HEK293 (cell line): ENCODE results near the gene KLHDC3.

Experiments used
- ZBTB17 ChIP-seq: fragments of 450-650 bp; formaldehyde crosslinking; IDR thresholded peaks from 2 replicates; pipeline ENCODE4 v1.5.1; 2016; ENCODE audit warnings: missing biosample characterization, missing genetic modification characterization
- ZNF274 ChIP-seq, 2 experiments: fragments of 200-500 bp in 1 of 2; fragments of 450-650 bp in 1 of 2; sonication (Bioruptor generic) in 1 of 2; formaldehyde crosslinking in 1 of 2; IDR thresholded peaks; 2 replicates each; pipeline versions ENCODE4 v1.5.1 to v1.6.1; 2014 to 2016; ENCODE audit warnings: borderline replicate concordance in 1 of 2, inconsistent platforms in 1 of 2, low read length in 1 of 2, missing biosample characterization in 1 of 2, missing genetic modification characterization in 1 of 2
- TF ChIP-seq, protein P1 (sequence below): fragments of 450-650 bp; formaldehyde crosslinking; IDR thresholded peaks from 2 replicates; pipeline ENCODE4 v1.5.1; 2016; ENCODE audit warnings: missing biosample characterization, missing genetic modification characterization

DNA sequence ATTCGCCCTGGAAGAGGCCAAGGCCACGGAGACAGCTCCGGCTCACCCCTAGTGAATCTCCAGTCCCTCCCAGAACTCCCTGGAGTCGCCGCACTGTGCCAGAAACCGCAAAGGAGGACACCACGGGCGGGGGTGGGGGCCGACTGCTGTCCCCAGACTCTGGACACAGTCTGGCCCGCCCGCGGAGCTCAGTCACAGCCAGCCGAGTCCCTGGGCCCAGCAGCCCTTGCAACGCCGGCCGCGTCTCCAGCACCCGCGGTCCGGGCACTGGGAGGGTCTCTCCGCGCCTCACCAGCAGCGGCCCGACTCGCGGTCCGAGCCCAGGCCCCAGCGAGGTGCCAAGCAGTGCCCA, 35.6 kb upstream of the KLHDC3 start:
- TF ChIP-seq, protein P1, sequence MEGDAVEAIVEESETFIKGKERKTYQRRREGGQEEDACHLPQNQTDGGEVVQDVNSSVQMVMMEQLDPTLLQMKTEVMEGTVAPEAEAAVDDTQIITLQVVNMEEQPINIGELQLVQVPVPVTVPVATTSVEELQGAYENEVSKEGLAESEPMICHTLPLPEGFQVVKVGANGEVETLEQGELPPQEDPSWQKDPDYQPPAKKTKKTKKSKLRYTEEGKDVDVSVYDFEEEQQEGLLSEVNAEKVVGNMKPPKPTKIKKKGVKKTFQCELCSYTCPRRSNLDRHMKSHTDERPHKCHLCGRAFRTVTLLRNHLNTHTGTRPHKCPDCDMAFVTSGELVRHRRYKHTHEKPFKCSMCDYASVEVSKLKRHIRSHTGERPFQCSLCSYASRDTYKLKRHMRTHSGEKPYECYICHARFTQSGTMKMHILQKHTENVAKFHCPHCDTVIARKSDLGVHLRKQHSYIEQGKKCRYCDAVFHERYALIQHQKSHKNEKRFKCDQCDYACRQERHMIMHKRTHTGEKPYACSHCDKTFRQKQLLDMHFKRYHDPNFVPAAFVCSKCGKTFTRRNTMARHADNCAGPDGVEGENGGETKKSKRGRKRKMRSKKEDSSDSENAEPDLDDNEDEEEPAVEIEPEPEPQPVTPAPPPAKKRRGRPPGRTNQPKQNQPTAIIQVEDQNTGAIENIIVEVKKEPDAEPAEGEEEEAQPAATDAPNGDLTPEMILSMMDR (tag by site-specific recombination) = no peak
- TF ChIP-seq ZBTB17 (no peak), ZNF274 (IDR thresholded peaks at IDR 0.05; ENCODE audit: low read length) (no peak), ZNF274 (tag by site-specific recombination; IDR thresholded peaks at IDR 0.05; ENCODE audit: borderline replicate concordance) (no peak)
